Activated CD8-positive, alpha-beta T cell treated with anti-CD3 and anti-CD28 coated beads, Interleukin-2, amount 10 ng/mL, durations not matched to agents 7 days and 5 days (primary cell): ENCODE results near the gene ICAM5. TPM values are rescaled to one million over a fixed set of nuclear protein-coding genes. Genes with fewer than 3 reads are reported as not detected.
"Not testable (repeated sequence)": the region's sequence is repeated elsewhere in the genome, so short reads cannot be mapped to it uniquely, and the experiment has no call there.

Experiments used
- ATAC-seq: fragments of 150-1000 bp; cut with Tn5 transposase; one replicate; pipeline ENCODE4 v1.10.0; 2021; ENCODE audit warnings: moderate library complexity
- CTCF ChIA-PET: fragments of 350-600 bp; sonication (Branson Sonifier 250); formaldehyde crosslinking; loops from one replicate; lab custom pipeline; 2021; ENCODE audit warnings: antibody characterized with exemption; lab: Charles Lee
- POLR2A ChIA-PET: fragments of 350-600 bp; sonication (Branson Sonifier 250); formaldehyde crosslinking; loops from one replicate; lab custom pipeline; 2021; ENCODE audit warnings: antibody characterized with exemption; lab: Charles Lee
- DNase-seq: peaks from one replicate; pipeline ENCODE4 v3.0.0-alpha.2; 2020
- H3K27ac Mint-ChIP-seq: one replicate; pipeline ENCODE4 v1.8.0; 2021; ENCODE audit warnings: mild to moderate bottlenecking, mixed read lengths
- H3K27me3 Mint-ChIP-seq: one replicate; pipeline ENCODE4 v1.8.0; 2021; ENCODE audit warnings: low read depth, mixed read lengths
- H3K36me3 Mint-ChIP-seq: one replicate; pipeline ENCODE4 v1.8.0; 2021; ENCODE audit warnings: low read depth, mixed read lengths
- H3K4me1 Mint-ChIP-seq: one replicate; pipeline ENCODE4 v1.8.0; 2021; ENCODE audit warnings: low read depth, mixed read lengths
- H3K4me3 Mint-ChIP-seq: one replicate; pipeline ENCODE4 v1.8.0; 2021; ENCODE audit warnings: mild to moderate bottlenecking, mixed read lengths
- H3K9me3 Mint-ChIP-seq: one replicate; pipeline ENCODE4 v1.8.0; 2022; ENCODE audit warnings: mixed read lengths; ENCODE audit not compliant: insufficient read depth
- total RNA-seq, 2 experiments: library from RNA; stranded (reverse); gene quantifications; one replicate each; pipeline ENCODE4 v1.2.3, GENCODE V29; 2021

Gene ICAM5
- total RNA-seq, 2 experiments from 2014 or later = 0.29 to 0.57 TPM

GRCh38 chr19:10334588-10335351 lies 45.0 kb downstream of the ICAM5 start:
- H3K27ac Mint-ChIP-seq = no peak overlapping the region
- peak; percentile 52 for DNase-seq
- peak overlapping the region; percentile 27 for H3K4me3 Mint-ChIP-seq
- ChIA-PET POLR2A (interaction anchor here (1.8 kb wide), 1 partner anchor 64 kb away, joined by 8 read pairs; the partner anchor contains the start of gene ICAM1), CTCF (interaction anchor here (1.5 to 4.2 kb wide), 3 partner anchors 46 to 75 kb away, joined by 6 to 15 read pairs (median 9); partner anchors contain the start of genes ICAM1 and ICAM5)
- no peak for ATAC-seq
- H3K9me3 Mint-ChIP-seq = no peaks in the 10 kb centered on the region
- H3K27me3 Mint-ChIP-seq = no peaks in the 10 kb centered on the region
- H3K36me3 Mint-ChIP-seq = peaks cover 61% of the 10 kb centered on the region
- peaks cover 52% of the 10 kb centered on the region for H3K4me1 Mint-ChIP-seq

- Mint-ChIP-seq H3K27ac (no peak overlapping the region), H3K27me3 (no peaks in the 10 kb centered on the region), H3K4me1 (peaks cover 58% of the 10 kb centered on the region), H3K9me3 (no peaks in the 10 kb centered on the region), H3K36me3 (peaks cover 54% of the 10 kb centered on the region), H3K4me3 (no peak overlapping the region)
- POLR2A ChIA-PET = no interaction called here
- CTCF ChIA-PET = interaction anchor here (0.9 to 4.2 kb wide), 3 partner anchors 9 to 76 kb away, joined by 3 to 15 read pairs (median 3); partner anchors contain the start of gene ICAM5
- DNase-seq = no peak
- ATAC-seq = no peak
Observed at GRCh38 chr19:10335352-10335985, 45.7 kb downstream of the ICAM5 start.

- H3K4me1 Mint-ChIP-seq = peaks cover 62% of the 10 kb centered on the region
- H3K9me3 Mint-ChIP-seq, H3K27me3 Mint-ChIP-seq, ATAC-seq, DNase-seq, H3K4me3 Mint-ChIP-seq, H3K27ac Mint-ChIP-seq: not testable (repeated sequence)
- H3K36me3 Mint-ChIP-seq = peaks cover 50% of the 10 kb centered on the region
- CTCF ChIA-PET = interaction anchor here (0.9 to 1.3 kb wide), 3 partner anchors 7 to 66 kb away, joined by 3 to 5 read pairs (median 3); partner anchors contain the start of genes ICAM1 and ICAM5
- POLR2A ChIA-PET = interaction anchor here (0.7 kb wide), 1 partner anchor 43 kb away, joined by 3 read pairs; no protein-coding TSS in a partner anchor
Observed at GRCh38 chr19:10336725-10337124, 47.0 kb downstream of the ICAM5 start.

GRCh38 chr19:10338940-10339339 lies 49.2 kb downstream of the ICAM5 start:
- POLR2A ChIA-PET = no interaction called here
- DNase-seq (no peak), ATAC-seq (no peak)
- Mint-ChIP-seq H3K27ac (peak overlapping the region; percentile 96), H3K9me3 (no peaks in the 10 kb centered on the region), H3K4me1 (peaks cover 45% of the 10 kb centered on the region), H3K36me3 (peaks cover 32% of the 10 kb centered on the region), H3K4me3 (peak overlapping the region; percentile 97), H3K27me3 (no peaks in the 10 kb centered on the region)
- CTCF ChIA-PET = no interaction called here

- Mint-ChIP-seq H3K4me3 (peak within 1 kb of the TSS; percentile 97), H3K27me3 (no peaks in the 10 kb centered on the region), H3K27ac (peak within 1 kb of the TSS; percentile 96), H3K9me3 (no peaks in the 10 kb centered on the region), H3K36me3 (peaks cover 27% of the 10 kb centered on the region), H3K4me1 (peaks cover 39% of the 10 kb centered on the region)
- ChIA-PET POLR2A (no interaction called here), CTCF (interaction anchor here (1.2 kb wide), 1 partner anchor 80 kb away, joined by 8 read pairs; no protein-coding TSS in a partner anchor)
- ATAC-seq (peak; percentile 95), DNase-seq (peak; percentile 80)
Observed at GRCh38 chr19:10339380-10339960, 49.7 kb downstream of the ICAM5 start, which contains the start of gene ICAM3. ICAM3 (minus strand) TSS chr19:10339624; CDS start chr19:10339614, 10 bp downstream.

GRCh38 chr19:10339977-10340376 lies 50.2 kb downstream of the ICAM5 start:
- Mint-ChIP-seq H3K27ac (peak overlapping the region; percentile 96), H3K4me3 (peak overlapping the region; percentile 97), H3K9me3 (no peaks in the 10 kb centered on the region), H3K4me1 (peaks cover 34% of the 10 kb centered on the region), H3K36me3 (peaks cover 24% of the 10 kb centered on the region), H3K27me3 (no peaks in the 10 kb centered on the region)
- ChIA-PET CTCF (interaction anchor here (1.2 to 1.3 kb wide), 2 partner anchors 51 to 80 kb away, joined by 4 to 8 read pairs; no protein-coding TSS in a partner anchor), POLR2A (interaction anchor here (0.6 to 1.0 kb wide), 2 partner anchors 35 to 68 kb away, joined by 3 to 4 read pairs; no protein-coding TSS in a partner anchor)
- DNase-seq = no peak
- no peak for ATAC-seq

- Mint-ChIP-seq H3K27ac (no peak overlapping the region), H3K27me3 (no peaks in the 10 kb centered on the region), H3K9me3 (no peaks in the 10 kb centered on the region), H3K4me1 (peaks cover 22% of the 10 kb centered on the region), H3K36me3 (peaks cover 11% of the 10 kb centered on the region), H3K4me3 (no peak overlapping the region)
- POLR2A ChIA-PET = interaction anchor here (0.5 kb wide), 1 partner anchor 75 kb away, joined by 3 read pairs; no protein-coding TSS in a partner anchor
- DNase-seq (no peak), ATAC-seq (no peak)
- CTCF ChIA-PET = interaction anchor here (0.9 to 3.2 kb wide), 3 partner anchors 45 to 108 kb away, joined by 3 to 17 read pairs (median 11); partner anchors contain the start of gene ICAM1
Observed at GRCh38 chr19:10343495-10343894, 53.7 kb downstream of the ICAM5 start.

GRCh38 chr19:10344780-10345179 lies 55.0 kb downstream of the ICAM5 start:
- Mint-ChIP-seq H3K9me3 (no peaks in the 10 kb centered on the region), H3K4me1 (peaks cover 10% of the 10 kb centered on the region), H3K4me3 (no peak overlapping the region), H3K27ac (no peak overlapping the region), H3K36me3 (peaks cover 3% of the 10 kb centered on the region), H3K27me3 (no peaks in the 10 kb centered on the region)
- DNase-seq (no peak), ATAC-seq (no peak)
- POLR2A ChIA-PET = interaction anchor here (1.0 kb wide), 2 partner anchors 11 to 14 kb away, joined by 4 to 5 read pairs; partner anchors contain the start of gene RAVER1
- CTCF ChIA-PET = interaction anchor here (1.2 to 3.2 kb wide), 2 partner anchors 44 to 74 kb away, joined by 3 to 11 read pairs; partner anchors contain the start of gene ICAM1

Other genes starting within 250 kb of the ICAM5 start
- gene SHFL, start 203.6 kb upstream of the ICAM5 start, total RNA-seq = 10 to 100 TPM; 81.2 to 89.5 TPM
- 1 to 10 TPM; 3.7 to 3.9 TPM for gene ANGPTL6, start 187.3 kb upstream of the ICAM5 start, total RNA-seq
- 100 to 1,000 TPM; 107 to 121 TPM for gene PPAN, start 183.6 kb upstream of the ICAM5 start, total RNA-seq
- gene P2RY11, start 178.3 kb upstream of the ICAM5 start, total RNA-seq = 10 to 100 TPM; 50.4 to 53.6 TPM
- 100 to 1,000 TPM; 229 to 241 TPM for gene EIF3G, start 170.1 kb upstream of the ICAM5 start, total RNA-seq
- gene DNMT1, start 95.0 kb upstream of the ICAM5 start, total RNA-seq = 100 to 1,000 TPM; 408 to 412 TPM
- 1 to 10 TPM; 3.5 to 3.8 TPM for gene S1PR2, start 58.6 kb upstream of the ICAM5 start, total RNA-seq
- gene MRPL4, start 37.7 kb upstream of the ICAM5 start, total RNA-seq = 10 to 100 TPM; 85.9 to 87.0 TPM
- 10 to 100 TPM; 10.7 to 11.1 TPM for gene ICAM1, start 18.8 kb upstream of the ICAM5 start, total RNA-seq
- gene ICAM4, start 3.0 kb upstream of the ICAM5 start, total RNA-seq = 1 to 10 TPM in 1 of 2 experiments, under 1 TPM in 1; 0.99 to 1.1 TPM
- gene ZGLP1, start 19.9 kb downstream of the ICAM5 start, total RNA-seq = 1 to 10 TPM; 3.4 to 3.8 TPM
- gene FDX2, start 26.1 kb downstream of the ICAM5 start, total RNA-seq = 1 to 10 TPM; 8.2 to 9.4 TPM
- gene RAVER1, start 43.6 kb downstream of the ICAM5 start, total RNA-seq = 10 to 100 TPM; 79.8 to 91.7 TPM
- gene ICAM3, start 49.7 kb downstream of the ICAM5 start, total RNA-seq = 100 to 1,000 TPM; 194 to 202 TPM
- gene TYK2, start 90.6 kb downstream of the ICAM5 start, total RNA-seq = 100 to 1,000 TPM; 216 to 240 TPM
- 100 to 1,000 TPM; 264 to 288 TPM for gene CDC37, start 113.6 kb downstream of the ICAM5 start, total RNA-seq
- 10 to 100 TPM; 54.2 to 56.0 TPM for gene PDE4A, start 130.6 kb downstream of the ICAM5 start, total RNA-seq
- 10 to 100 TPM; 89.4 to 92.1 TPM for gene KEAP1, start 213.4 kb downstream of the ICAM5 start, total RNA-seq
- gene S1PR5, start 227.5 kb downstream of the ICAM5 start, total RNA-seq = under 1 TPM; 0.89 to 0.95 TPM